ENCODE measurements around the gene UGGT1.

DNA sequence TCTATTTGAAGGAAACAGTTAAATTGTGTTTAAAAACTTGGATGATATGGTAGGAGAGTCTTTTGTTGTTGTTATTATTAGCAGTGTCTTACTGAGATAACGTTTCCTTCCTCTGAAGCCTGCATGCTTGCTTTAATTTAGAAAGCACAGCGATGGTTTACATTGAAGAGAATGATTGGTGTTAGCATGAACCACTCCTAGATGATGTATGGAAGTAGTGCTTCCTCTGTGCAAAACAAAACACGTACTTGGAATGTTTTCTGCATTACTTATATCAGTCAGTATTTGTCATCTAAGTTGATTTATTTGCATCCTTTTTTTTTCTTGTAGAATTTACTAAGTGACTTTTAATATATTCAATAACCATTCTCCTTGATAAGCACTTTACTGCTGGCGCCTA, 89.0 kb downstream of the UGGT1 start:
- TF ChIP-seq, protein P1, sequence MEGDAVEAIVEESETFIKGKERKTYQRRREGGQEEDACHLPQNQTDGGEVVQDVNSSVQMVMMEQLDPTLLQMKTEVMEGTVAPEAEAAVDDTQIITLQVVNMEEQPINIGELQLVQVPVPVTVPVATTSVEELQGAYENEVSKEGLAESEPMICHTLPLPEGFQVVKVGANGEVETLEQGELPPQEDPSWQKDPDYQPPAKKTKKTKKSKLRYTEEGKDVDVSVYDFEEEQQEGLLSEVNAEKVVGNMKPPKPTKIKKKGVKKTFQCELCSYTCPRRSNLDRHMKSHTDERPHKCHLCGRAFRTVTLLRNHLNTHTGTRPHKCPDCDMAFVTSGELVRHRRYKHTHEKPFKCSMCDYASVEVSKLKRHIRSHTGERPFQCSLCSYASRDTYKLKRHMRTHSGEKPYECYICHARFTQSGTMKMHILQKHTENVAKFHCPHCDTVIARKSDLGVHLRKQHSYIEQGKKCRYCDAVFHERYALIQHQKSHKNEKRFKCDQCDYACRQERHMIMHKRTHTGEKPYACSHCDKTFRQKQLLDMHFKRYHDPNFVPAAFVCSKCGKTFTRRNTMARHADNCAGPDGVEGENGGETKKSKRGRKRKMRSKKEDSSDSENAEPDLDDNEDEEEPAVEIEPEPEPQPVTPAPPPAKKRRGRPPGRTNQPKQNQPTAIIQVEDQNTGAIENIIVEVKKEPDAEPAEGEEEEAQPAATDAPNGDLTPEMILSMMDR (IDR thresholded peaks at IDR 0.05) = no peak
- TF ChIP-seq POLR2A (IDR thresholded peaks at IDR 0.05) (no peak), POLR2AphosphoS5 (IDR thresholded peaks at IDR 0.05) (no peak)
